ENCODE data around the gene ETV2.
A peak's percentile ranks its signal among the peaks of the same experiment; 100 is the strongest.
"Not testable (repeated sequence)": the region's sequence is repeated elsewhere in the genome, so short reads cannot be mapped to it uniquely, and the experiment has no call there.

Gene ETV2

DNA sequence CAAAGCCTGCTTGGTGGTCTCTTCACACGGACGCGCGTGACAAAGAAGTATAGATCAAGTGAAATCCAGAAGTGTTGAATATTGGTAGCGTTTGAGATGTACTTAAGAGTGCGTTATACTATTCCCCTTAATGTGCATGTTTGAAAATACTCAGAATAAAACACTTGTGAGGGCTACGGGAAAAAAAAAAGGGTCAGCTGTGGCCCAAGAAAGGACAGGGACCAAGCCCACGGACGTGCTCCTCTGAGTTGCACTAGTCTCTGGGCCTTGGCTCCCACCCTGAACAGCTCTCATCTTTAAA, 13.3 kb upstream of the ETV2 start:
- no peak for DNase-seq

- peak; percentile 79 to 98 (median 93) for DNase-seq
These were observed 12.8 kb upstream of the ETV2 start, which contains the start of gene RBM42 for GRCh38 chr19:35628565-35629331. Gene RBM42 (plus strand): TSS chr19:35629036. CDS start chr19:35629154, 118 bp downstream.

DNA sequence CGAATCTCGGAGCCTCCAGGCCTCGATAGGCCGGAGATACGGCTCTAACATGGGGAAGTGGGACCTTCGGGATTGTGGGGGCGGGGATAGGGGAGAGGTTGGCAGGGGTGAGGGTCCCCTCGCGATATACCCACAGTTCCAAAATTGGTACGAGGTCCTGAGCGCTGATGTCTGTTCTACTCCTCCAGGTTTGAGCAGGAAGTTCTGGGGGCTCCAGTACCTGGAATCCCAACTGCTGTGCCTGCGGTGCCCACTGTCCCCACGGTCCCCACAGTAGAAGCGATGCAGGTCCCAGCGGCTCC, 12.3 kb upstream of the ETV2 start:
- no peak for DNase-seq

- DNase-seq = no peak
These were observed 7.7 kb upstream of the ETV2 start for GRCh38 chr19:35633727-35634440.

DNA sequence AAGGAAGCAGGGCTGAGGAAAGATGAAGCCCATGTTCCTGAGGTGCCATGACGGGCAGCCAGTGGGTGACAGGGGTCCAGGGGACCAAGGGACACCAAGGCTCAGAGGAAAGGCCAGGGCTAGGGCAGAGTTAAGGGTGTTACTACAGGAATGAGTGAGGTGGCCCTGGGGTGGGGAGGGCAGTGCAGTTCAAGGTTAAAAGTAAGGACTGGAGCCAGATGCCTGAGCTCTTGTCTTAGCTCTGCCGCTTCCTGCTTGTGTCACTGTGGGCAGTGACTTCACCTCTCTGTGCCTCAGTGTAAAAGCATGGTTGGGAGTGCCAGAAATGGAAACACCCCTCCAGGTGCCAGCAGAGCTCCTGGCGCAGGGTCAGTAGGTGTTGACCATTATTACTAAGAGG, 4.9 kb upstream of the ETV2 start:
- DNase-seq = no peak

GRCh38 chr19:35637165-35637564, 4.4 kb upstream of the ETV2 start:
- no peak for DNase-seq

DNA sequence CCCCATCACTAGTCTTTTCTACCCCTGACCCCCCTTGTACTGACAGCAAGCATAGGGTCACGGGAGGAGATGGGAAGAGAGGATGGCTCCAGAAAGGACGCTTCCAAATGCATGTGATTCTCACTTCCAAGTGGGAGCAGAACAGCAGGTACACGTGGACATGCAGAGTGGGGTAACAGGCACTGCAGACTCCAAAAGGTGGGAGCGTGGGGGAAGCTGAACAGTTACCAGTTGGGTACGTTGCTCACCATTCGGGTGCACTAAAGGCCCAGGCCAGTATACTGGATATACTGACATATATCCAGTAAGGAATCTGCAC, 2.3 kb upstream of the ETV2 start:
- DNase-seq = no peak

DNA sequence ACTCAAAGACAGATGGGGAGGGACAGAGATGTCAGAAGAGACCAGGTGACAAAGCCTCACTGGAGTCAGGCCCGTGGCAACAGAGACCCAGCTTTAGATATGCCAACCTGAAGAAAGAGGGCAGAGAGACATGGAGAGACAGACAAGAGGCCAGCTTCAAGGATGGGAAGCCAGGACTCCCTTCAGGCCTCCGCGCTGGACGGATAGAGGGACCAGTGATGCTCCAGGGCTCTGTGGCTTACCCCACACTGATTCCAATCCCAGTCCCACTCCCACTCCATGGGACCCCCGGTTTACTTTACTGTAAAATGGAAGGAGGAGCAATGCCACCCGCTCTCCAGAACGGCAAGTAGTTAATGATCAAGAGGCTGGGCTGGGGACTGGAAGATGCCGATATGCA, 1.7 kb upstream of the ETV2 start:
- DNase-seq = no peak

DNA sequence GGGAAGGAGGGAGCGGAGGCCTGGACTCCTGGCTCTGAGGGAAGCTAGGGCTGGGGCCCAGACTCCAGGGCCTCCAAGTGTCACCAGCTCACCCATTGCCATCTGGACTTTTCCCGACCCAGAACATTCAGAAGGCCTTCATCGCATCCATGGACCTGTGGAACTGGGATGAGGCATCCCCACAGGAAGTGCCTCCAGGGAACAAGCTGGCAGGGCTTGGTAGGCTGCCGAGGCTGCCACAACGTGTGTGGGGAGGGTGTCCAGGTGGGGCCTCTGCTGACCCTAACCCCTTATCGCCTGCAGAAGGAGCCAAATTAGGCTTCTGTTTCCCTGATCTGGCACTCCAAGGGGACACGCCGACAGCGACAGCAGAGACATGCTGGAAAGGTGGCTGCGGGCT, 767 bp downstream of the ETV2 start:
- DNase-seq = no peak

DNA sequence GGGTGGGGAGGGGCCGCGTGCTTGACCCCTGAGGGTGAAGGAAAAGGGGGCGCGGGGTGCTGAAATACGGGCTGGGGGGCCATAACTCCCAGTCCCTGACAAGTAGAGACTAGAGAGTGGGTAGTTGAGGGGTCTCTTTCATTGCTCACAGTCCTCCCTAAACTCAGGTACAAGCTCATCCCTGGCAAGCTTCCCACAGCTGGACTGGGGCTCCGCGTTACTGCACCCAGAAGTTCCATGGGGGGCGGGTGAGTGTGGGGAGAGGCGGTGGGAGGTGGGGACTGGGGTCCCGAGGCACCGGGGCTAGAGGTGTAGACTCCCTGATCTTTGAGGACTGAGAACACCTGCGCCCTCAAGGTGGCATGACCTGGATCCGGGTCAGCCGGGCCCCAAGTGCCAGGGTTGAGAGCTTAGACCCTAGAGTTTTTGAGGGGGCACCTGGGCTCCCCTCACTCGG, 1.3 kb downstream of the ETV2 start:
- DNase-seq = no peak

DNA sequence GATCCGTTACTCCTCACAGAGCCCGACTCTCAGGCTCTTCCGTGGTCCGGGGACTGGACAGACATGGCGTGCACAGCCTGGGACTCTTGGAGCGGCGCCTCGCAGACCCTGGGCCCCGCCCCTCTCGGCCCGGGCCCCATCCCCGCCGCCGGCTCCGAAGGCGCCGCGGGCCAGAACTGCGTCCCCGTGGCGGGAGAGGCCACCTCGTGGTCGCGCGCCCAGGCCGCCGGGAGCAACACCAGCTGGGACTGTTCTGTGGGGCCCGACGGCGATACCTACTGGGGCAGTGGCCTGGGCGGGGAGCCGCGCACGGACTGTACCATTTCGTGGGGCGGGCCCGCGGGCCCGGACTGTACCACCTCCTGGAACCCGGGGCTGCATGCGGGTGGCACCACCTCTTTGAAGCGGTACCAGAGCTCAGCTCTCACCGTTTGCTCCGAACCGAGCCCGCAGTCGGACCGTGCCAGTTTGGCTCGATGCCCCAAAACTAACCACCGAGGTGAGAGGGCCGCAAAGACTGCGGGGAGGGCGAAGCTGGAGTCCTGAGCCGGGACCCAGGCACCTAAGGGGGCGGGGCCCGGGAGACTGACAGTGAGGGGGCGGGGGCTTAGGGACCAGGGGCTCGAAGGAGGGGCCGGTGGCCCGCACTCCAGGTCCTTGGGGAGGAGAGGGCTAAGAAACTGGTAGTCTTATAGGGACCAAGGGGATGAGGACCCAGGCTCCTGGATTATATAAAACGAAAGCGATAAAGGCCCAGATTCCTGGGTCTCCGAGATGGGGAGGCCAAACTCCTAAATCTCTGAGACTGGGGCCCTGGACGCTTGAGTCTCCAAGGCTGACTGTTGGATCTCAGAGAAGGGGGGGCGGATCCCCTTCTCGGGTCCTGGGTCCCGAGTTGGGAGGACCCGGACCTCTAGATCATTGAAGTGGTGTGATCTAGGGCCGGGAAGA, 2.0 kb downstream of the ETV2 start:
- peak in 44 of 51 donors; percentile 7 to 79 (median 42) for DNase-seq

- peak in 46 of 51 donors; percentile 12 to 87 (median 44) for DNase-seq
These were observed 2.9 kb downstream of the ETV2 start for GRCh38 chr19:35644206-35644986.

GRCh38 chr19:35644987-35645679, 3.6 kb downstream of the ETV2 start:
- DNase-seq = peak in 41 of 51 donors; percentile 6 to 66 (median 31)

DNA sequence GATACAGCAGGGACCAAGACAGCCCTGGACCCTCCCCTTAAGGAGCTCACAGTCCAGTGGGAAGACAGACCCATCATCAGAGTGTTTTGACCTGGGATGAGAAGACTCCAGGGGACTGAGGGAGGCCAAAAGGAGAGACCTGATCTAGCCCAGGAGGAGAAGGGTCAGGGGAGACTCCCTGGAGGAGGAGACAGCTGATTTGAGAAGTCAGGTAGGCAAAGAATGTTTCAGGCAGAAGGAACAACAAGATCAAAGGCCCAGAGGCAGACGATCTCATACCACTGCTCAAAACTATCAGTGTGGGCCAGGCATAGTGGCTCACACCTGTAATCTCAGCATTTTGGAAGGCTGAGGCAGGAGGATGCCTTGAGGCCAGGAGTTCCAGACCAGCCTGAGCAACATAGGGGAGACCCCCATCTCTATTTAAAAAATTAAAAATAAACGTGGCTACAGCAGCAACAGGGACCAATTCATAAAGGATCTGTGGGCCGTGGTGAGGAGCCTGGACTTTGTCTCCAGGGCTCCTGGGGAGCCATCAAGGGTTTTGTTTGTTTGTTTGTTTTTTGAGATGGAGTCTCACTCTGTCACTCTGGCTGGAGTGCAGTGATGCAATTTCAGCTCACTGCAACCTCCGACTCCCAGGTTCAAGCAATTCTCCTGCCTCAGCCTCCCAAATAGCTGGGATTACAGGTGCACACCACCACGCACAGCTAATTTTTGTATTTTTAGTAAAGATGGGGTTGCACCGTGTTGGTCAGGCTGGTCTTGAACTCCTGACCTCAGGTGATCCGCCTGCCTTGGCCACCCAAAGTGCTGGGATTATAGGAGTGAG, 4.4 kb downstream of the ETV2 start:
- no peak for DNase-seq

GRCh38 chr19:35648017-35648961, 6.7 kb downstream of the ETV2 start, which contains the start of gene COX6B1:
Gene COX6B1 (plus strand): TSS chr19:35648323. CDS start chr19:35651244, 2,921 bp downstream.
- peak; percentile 42 to 98 (median 90) for DNase-seq

DNA sequence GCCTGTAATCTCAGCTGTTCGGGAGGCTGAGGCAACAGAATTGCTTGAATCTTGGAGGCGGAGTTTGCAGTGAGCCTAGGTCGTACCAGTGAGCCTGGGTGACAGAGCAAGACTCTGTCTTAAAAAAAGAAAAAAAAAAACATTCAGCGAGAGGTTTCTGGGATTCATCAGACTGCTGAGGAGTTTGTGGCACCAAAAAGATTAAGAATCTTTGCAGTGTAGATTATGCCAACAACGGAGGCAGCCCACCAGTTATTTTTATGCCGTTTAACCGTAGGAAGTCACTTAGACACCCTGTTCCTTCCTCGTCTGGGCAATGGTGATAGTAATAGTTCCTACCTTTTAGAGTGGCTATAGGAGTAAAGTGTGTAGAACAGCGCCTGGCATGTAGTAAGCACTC, 9.0 kb downstream of the ETV2 start:
- DNase-seq = no peak

DNA sequence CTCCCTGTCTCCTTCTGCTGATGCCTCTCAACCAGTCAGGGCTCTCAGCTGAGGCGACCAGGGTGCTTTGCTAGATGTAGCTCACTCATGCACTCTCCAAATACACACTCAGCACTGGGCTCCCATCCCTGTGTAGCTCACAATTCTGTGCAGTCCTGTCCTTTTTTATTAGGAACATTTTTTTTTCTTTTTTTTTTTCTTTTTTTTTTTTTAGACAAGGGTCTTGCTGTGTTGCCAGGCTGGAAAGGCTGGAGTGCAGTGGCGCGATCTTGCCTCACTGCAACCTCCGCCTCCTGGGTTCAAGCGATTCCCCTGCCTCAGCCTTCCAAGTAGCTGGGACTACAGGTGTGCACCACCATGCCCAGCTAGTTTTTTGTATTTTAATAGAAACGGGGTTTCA, 13.3 kb downstream of the ETV2 start:
- DNase-seq = not testable (repeated sequence)

DNA sequence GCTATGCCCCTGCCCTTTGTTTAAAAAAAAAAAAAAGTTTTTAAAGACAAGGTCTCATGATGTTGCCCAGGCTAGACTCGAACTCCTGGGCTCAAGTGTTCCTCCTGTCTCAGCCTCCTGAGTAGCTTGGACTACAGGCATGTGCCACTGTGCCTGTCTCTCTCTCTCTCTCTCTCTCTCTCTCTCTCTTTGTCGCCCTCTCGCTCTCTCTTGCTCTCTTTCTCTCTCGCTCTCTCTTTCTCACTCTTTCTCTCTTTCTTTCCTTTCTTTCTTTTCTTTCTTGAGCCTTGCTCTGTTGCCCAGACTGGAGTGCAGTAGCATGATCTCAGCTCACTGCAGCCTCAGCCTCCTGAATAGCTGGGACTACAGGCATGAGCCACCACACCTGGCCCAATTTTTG, 14.1 kb downstream of the ETV2 start:
- DNase-seq = no peak

DNA sequence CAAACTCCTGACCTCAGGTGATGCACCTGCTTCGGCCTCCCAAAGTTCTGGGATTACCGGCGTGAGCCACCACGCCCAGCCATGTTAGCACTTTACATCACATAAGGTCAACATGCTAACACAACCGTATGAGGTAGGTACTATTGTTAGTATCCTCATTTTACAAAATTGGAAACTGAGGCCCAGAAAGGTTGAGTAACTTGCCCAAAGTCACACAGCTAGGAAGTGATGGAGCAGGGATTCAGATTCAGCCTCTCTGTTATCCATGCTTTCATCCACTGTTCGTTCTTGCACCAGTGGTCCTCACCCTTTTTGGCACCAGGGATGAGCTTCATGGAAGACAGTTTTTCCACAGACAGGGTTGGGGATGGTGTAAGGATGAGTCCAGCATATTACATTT, 15.2 kb downstream of the ETV2 start:
- DNase-seq = no peak

Data from hypothalamus (tissue), 51 donors.